Stomach (tissue), 4 donors: ENCODE data around the gene MYO5B.

Source experiments
- CTCF ChIP-seq, 7 experiments: fragments of 450-650 bp in 4 of 7; fragments of 200-600 bp in 3 of 7; sonication (generic) in 3 of 7; IDR thresholded peaks; one replicate each; pipeline ENCODE4 v1.5.1; 2016 to 2019; ENCODE audit warnings: antibody characterized with exemption in 7 of 7, control low read depth in 2 of 7, mild to moderate bottlenecking in 1 of 7
- EP300 ChIP-seq: sonication (generic); formaldehyde crosslinking; IDR thresholded peaks from one replicate; pipeline ENCODE4 v1.6.1; 2017; ENCODE audit warnings: antibody characterized with exemption
- POLR2A ChIP-seq, 4 donors: fragments of 450-650 bp; IDR thresholded peaks; one replicate each; pipeline ENCODE4 v1.6.1; 2016; ENCODE audit warnings: antibody characterized with exemption in 4 of 4, control low read depth in 2 of 4, mild to moderate bottlenecking in 1 of 4, moderate library complexity in 1 of 4
- POLR2AphosphoS5 ChIP-seq, 3 donors: sonication (generic); formaldehyde crosslinking; IDR thresholded peaks; one replicate each; pipeline ENCODE4 v1.6.1; 2016; ENCODE audit warnings: antibody characterized with exemption in 3 of 3

- TF ChIP-seq CTCF (IDR thresholded peaks at IDR 0.05) (no peak), POLR2AphosphoS5 (IDR thresholded peaks at IDR 0.05) (no peak), POLR2A (IDR thresholded peaks at IDR 0.05) (no peak), EP300 (no peak)
Measured at GRCh38 chr18:49819071-49819662, 375.8 kb downstream of the MYO5B start.
